ENCODE measurements around the gene KRT27. TPM values are rescaled to one million over a fixed set of nuclear protein-coding genes. Genes with fewer than 3 reads are reported as not detected.

Gene KRT27
- total and polyA plus RNA-seq, 2 experiments from 2014 or later: not detected

DNA sequence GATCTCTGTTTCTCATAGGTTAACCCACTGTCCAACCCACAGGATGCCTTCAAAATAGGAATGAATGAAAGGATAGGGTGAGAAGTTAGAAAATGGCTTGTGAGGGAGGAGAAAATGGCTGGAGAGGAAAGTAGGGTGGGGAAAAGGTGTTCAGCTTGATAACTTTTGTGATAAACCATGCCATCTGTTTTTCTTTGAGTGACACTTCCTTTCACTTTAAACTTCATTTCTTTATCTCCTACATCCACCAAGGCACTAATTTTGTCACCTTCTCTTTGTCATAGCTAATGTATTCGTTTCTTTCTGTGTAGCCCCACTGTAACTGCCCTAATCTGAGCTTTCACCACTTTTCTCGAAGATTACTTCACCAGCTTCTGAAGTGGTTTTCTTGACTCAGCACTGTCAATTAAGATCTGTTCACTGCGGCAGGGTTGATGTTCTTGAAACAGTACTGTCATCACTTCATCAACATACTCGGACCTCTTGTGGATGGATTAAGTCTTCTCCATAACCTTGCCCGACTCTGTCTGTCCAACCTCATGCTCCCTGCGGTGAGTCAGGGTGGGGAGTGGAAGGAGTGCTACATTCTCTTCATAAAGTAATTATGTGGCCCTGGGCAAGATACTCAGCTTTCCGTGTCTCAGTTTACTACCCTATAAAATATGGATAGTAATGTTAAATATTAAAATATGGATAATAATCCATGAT, 45.5 kb upstream of the KRT27 start:
- TF ChIP-seq, protein P1, sequence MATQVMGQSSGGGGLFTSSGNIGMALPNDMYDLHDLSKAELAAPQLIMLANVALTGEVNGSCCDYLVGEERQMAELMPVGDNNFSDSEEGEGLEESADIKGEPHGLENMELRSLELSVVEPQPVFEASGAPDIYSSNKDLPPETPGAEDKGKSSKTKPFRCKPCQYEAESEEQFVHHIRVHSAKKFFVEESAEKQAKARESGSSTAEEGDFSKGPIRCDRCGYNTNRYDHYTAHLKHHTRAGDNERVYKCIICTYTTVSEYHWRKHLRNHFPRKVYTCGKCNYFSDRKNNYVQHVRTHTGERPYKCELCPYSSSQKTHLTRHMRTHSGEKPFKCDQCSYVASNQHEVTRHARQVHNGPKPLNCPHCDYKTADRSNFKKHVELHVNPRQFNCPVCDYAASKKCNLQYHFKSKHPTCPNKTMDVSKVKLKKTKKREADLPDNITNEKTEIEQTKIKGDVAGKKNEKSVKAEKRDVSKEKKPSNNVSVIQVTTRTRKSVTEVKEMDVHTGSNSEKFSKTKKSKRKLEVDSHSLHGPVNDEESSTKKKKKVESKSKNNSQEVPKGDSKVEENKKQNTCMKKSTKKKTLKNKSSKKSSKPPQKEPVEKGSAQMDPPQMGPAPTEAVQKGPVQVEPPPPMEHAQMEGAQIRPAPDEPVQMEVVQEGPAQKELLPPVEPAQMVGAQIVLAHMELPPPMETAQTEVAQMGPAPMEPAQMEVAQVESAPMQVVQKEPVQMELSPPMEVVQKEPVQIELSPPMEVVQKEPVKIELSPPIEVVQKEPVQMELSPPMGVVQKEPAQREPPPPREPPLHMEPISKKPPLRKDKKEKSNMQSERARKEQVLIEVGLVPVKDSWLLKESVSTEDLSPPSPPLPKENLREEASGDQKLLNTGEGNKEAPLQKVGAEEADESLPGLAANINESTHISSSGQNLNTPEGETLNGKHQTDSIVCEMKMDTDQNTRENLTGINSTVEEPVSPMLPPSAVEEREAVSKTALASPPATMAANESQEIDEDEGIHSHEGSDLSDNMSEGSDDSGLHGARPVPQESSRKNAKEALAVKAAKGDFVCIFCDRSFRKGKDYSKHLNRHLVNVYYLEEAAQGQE (IDR thresholded peaks at IDR 0.05; ENCODE audit: unreplicated experiment): no peak
- TF ChIP-seq EZH2 (IDR thresholded peaks at IDR 0.05; ENCODE audit: low read depth, unreplicated experiment) (no peak), POLR2AphosphoS5 (IDR thresholded peaks at IDR 0.05; ENCODE audit: low read depth) (no peak), NANOG (IDR thresholded peaks at IDR 0.05; ENCODE audit: borderline replicate concordance) (no peak), JUNB (IDR thresholded peaks at IDR 0.05; ENCODE audit: unreplicated experiment) (no peak), EZH2phosphoT487 (IDR thresholded peaks at IDR 0.05; ENCODE audit: unreplicated experiment) (no peak), STAT1 (IDR thresholded peaks at IDR 0.05; ENCODE audit: unreplicated experiment) (no peak), CREB1 (CRISPR knock-in tag; IDR thresholded peaks at IDR 0.05; ENCODE audit: low read depth) (no peak), ZNF331 (CRISPR knock-in tag; IDR thresholded peaks at IDR 0.05; ENCODE audit: low read depth) (no peak)
- TF ChIP-seq, protein P2, sequence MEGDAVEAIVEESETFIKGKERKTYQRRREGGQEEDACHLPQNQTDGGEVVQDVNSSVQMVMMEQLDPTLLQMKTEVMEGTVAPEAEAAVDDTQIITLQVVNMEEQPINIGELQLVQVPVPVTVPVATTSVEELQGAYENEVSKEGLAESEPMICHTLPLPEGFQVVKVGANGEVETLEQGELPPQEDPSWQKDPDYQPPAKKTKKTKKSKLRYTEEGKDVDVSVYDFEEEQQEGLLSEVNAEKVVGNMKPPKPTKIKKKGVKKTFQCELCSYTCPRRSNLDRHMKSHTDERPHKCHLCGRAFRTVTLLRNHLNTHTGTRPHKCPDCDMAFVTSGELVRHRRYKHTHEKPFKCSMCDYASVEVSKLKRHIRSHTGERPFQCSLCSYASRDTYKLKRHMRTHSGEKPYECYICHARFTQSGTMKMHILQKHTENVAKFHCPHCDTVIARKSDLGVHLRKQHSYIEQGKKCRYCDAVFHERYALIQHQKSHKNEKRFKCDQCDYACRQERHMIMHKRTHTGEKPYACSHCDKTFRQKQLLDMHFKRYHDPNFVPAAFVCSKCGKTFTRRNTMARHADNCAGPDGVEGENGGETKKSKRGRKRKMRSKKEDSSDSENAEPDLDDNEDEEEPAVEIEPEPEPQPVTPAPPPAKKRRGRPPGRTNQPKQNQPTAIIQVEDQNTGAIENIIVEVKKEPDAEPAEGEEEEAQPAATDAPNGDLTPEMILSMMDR (conservative IDR thresholded peaks at IDR 0.05; ENCODE audit: low read depth in 2 of 2): no peak
- TF ChIP-seq, protein P3, sequence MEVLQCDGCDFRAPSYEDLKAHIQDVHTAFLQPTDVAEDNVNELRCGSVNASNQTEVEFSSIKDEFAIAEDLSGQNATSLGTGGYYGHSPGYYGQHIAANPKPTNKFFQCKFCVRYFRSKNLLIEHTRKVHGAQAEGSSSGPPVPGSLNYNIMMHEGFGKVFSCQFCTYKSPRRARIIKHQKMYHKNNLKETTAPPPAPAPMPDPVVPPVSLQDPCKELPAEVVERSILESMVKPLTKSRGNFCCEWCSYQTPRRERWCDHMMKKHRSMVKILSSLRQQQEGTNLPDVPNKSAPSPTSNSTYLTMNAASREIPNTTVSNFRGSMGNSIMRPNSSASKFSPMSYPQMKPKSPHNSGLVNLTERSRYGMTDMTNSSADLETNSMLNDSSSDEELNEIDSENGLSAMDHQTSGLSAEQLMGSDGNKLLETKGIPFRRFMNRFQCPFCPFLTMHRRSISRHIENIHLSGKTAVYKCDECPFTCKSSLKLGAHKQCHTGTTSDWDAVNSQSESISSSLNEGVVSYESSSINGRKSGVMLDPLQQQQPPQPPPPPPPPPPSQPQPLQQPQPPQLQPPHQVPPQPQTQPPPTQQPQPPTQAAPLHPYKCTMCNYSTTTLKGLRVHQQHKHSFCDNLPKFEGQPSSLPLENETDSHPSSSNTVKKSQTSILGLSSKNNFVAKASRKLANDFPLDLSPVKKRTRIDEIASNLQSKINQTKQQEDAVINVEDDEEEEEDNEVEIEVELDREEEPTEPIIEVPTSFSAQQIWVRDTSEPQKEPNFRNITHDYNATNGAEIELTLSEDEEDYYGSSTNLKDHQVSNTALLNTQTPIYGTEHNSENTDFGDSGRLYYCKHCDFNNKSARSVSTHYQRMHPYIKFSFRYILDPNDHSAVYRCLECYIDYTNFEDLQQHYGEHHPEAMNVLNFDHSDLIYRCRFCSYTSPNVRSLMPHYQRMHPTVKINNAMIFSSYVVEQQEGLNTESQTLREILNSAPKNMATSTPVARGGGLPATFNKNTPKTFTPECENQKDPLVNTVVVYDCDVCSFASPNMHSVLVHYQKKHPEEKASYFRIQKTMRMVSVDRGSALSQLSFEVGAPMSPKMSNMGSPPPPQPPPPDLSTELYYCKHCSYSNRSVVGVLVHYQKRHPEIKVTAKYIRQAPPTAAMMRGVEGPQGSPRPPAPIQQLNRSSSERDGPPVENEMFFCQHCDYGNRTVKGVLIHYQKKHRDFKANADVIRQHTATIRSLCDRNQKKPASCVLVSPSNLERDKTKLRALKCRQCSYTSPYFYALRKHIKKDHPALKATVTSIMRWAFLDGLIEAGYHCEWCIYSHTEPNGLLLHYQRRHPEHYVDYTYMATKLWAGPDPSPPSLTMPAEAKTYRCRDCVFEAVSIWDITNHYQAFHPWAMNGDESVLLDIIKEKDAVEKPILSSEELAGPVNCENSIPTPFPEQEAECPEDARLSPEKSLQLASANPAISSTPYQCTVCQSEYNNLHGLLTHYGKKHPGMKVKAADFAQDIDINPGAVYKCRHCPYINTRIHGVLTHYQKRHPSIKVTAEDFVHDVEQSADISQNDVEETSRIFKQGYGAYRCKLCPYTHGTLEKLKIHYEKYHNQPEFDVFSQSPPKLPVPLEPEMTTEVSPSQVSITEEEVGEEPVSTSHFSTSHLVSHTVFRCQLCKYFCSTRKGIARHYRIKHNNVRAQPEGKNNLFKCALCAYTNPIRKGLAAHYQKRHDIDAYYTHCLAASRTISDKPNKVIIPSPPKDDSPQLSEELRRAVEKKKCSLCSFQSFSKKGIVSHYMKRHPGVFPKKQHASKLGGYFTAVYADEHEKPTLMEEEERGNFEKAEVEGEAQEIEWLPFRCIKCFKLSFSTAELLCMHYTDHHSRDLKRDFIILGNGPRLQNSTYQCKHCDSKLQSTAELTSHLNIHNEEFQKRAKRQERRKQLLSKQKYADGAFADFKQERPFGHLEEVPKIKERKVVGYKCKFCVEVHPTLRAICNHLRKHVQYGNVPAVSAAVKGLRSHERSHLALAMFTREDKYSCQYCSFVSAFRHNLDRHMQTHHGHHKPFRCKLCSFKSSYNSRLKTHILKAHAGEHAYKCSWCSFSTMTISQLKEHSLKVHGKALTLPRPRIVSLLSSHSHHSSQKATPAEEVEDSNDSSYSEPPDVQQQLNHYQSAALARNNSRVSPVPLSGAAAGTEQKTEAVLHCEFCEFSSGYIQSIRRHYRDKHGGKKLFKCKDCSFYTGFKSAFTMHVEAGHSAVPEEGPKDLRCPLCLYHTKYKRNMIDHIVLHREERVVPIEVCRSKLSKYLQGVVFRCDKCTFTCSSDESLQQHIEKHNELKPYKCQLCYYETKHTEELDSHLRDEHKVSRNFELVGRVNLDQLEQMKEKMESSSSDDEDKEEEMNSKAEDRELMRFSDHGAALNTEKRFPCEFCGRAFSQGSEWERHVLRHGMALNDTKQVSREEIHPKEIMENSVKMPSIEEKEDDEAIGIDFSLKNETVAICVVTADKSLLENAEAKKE (CRISPR knock-in tag; IDR thresholded peaks at IDR 0.05): no peak
- TF ChIP-seq, protein P4, sequence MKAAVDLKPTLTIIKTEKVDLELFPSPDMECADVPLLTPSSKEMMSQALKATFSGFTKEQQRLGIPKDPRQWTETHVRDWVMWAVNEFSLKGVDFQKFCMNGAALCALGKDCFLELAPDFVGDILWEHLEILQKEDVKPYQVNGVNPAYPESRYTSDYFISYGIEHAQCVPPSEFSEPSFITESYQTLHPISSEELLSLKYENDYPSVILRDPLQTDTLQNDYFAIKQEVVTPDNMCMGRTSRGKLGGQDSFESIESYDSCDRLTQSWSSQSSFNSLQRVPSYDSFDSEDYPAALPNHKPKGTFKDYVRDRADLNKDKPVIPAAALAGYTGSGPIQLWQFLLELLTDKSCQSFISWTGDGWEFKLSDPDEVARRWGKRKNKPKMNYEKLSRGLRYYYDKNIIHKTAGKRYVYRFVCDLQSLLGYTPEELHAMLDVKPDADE (IDR thresholded peaks at IDR 0.05): no peak
- Mint-ChIP-seq H3K27me3 (ENCODE audit: insufficient read depth, low read depth, poor library complexity) (peaks cover 9% of the 10 kb centered on the region), H3K27ac (no peak overlapping the region), H3K4me3 (no peak overlapping the region), H3K4me1 (peaks cover 5% of the 10 kb centered on the region), H3K36me3 (ENCODE audit: low read depth) (no peaks in the 10 kb centered on the region), H3K9me3 (no peaks in the 10 kb centered on the region)
- Histone ChIP-seq H3F3A (replicated peaks; ENCODE audit: low read depth) (no peaks in the 10 kb centered on the region), H3K36me3 (ENCODE audit: insufficient read depth) (no peaks in the 10 kb centered on the region), H2AFZ (no peak overlapping the region), H3K27me3 (ENCODE audit: insufficient read depth) (peaks cover 76% of the 10 kb centered on the region), H3K79me2 (replicated peaks; ENCODE audit: insufficient read depth) (no peaks in the 10 kb centered on the region), H3K4me1 (ENCODE audit: insufficient read depth) (peaks cover 4% of the 10 kb centered on the region; the same call in 1 of the 2 replicates), H3K9me2 (ENCODE audit: insufficient read depth) (no peaks in the 10 kb centered on the region), H3K4me2 (no peak overlapping the region), H4K20me1 (replicated peaks; ENCODE audit: insufficient read depth) (peaks cover 14% of the 10 kb centered on the region; the same call in 1 of the 2 replicates), H3K27ac (ENCODE audit: low read depth) (no peak overlapping the region), H3K4me3 (no peak overlapping the region)
- no peak for DNase-seq (ENCODE audit: low spot score)
- no peak for ATAC-seq
